ENCODE results near the gene ACTN1.

Gene ACTN1

DNA sequence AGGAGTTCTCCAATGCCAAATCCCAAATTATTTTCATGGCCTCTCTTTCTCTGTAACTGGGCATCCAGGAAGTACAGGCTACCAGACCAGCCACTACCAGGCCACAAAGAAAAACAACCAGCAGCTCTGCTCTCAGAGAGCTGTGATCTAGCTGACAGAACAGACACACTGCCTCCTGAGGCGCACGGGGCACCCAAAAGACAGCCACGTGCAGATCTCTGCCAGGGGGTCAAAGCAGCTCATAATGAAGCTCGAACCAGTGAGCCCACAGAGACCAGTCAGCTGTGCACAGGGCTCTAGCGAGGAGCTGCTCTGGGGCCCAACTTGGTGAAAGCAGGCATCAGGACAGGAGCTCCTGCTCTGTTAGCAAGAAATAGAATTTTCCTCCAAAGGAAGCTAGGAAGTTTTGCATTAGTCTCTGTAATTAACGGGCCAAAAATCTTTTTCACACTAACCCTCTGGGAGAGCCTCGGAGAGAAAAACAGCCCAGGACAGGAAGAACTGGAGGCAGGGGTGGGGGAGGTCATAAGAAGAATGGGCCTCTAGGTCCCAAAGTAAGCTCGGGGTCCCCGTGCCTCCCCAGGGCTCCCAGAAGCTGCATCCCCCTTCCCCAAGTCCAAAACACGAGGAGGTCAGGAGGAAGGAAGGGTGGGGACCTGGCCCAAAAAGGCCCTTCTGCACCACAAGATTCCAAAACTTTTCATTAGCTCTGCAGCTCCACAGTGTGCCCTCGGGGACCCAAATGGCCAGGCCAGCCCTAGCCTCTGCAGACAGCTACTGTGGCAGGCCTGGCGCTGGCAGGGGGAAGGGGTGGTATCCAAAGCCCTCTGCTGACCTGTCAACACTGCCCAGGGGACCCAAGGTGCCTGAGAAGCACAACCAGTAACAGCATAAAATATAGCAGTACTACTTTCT, 30.2 kb downstream of the ACTN1 start:
- no peak for DNase-seq

DNA sequence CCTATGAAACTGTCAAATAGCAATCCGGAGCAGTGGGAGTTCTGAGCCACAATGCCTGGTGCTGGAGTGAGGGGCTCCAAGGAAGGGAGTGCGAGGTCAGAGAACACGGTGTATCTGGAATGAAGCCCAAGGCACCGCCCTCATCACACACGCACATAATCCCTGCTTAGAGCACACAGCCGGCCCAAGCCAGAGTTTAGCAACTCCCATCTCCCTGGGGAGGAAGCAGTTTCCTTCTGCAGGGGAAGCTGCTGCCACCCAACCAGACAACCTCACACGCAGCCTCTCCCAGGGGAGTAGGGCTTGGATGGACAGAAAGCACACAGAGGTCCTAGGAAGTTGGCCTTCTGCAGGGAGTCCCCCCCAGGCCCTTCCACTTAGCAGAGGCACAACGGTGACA, 31.3 kb downstream of the ACTN1 start:
- peak; percentile 86 for DNase-seq

DNA sequence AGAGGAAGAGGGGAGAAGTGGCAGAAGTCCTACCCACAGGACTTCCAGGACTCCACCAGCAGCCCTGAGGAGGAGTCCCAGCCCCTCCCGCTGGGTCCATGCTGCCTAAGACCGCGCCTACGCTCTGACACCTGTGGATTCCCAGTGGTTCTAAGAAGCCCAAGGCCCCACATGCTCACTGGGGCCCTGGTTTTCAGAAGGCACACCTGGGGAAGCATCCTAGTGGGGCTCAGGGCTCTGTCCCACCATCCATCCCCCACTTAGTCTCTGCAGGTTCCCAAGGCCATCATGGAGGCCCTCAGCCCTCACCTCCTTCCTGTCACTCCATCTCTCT, 32.6 kb downstream of the ACTN1 start:
- no peak for DNase-seq

DNA sequence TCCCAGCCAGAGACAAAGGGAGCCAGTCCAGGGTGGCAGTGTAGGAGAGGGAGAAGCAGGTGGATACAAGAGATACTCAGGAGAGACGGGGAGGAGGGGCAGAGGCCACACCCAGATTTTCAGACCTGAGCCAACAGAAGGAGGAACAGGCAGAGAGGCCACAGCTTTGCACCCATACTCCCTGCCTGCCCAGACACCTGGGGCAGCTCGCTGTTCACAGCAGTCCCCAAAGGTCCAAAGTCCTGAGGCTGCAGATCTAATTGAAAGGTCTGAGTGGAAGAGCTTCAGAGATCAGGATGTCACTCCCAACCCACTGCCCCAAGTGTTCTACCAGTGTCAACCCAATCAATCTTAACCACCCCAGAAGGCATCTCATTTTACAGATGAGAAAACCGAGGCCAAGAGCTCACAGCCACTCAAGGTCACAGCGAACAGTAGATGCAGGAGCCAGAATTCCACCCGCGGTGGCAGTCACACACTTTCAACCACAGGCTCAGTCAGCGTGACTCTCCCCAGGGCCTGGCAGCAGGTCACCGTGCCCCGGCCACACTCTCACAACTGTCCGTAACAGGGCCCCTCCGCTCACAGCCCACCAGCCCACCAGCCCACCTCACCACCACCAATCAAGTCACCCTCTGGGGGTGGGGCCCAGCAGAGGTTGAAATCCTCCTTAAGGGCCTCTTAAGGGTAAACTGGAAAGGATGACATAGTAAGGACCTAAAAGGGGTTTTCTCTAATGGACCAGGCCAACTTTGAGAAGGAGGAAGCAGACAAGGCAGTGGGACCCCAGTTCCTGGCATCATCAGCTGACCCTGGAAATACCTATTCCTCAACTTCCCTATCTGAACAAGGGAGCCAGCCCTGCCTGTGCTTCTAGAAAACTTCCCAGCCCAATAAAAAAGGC, 33.3 kb downstream of the ACTN1 start:
- DNase-seq, result peak; percentile 9

DNA sequence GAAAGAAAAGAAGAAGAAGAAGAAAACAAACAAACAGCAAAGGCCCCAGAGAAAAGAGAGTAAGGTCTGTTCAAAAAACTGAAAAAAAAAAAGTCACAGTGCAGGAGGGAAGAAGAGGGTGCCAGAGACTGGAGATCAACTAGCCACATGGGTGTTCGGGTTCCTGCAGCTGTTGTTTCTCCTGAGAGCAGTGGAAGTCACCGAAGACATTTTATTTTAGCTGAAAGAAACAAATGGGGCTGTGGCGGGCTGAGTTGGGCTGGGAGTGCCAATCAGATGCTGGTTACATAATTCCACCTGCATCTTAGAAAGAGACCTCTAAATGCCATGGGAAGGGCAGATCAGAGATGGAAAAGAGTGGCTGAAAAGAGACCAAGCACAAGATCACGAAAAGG, 33.9 kb downstream of the ACTN1 start:
- DNase-seq, result no peak

DNA sequence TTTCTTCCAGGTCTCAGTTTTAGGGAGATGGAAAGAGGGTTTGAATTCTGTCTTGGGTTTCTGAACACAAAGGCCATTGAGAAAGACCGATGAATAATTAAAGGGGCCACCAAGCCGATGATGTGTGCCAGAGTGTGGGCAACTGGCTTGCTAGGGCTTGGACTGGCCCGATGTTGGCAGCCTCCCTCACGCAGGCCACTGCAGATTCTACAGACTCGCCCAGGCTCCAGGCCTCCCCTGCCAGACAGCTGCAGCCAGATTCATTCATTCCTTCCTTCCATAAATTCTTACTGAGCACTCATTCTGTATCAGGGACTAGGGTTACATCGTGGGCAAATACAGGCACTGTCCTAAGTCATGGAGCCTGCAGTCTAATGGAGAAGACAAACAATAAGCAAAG, 34.9 kb downstream of the ACTN1 start:
- no peak for DNase-seq

DNA sequence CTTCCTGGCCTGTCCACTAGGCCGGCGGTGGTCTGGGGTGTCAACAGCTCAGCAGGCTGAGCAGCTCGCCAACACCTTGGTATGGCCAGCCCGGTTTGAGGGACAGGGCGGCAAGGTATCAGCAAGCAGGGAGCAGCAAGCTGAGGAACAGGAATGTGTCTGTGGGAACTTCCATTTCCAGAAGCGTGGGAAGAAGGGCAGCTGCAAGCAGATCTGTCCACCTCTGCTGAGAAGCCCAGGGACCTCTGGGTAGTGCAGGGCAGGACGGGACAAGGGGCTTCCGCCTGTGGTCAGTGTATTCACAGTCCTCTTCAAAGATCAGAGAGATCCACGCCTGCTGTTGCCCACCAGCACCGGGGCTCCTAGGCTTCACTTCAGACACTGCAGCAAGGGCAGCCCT, 36.0 kb downstream of the ACTN1 start:
- no peak for DNase-seq

DNA sequence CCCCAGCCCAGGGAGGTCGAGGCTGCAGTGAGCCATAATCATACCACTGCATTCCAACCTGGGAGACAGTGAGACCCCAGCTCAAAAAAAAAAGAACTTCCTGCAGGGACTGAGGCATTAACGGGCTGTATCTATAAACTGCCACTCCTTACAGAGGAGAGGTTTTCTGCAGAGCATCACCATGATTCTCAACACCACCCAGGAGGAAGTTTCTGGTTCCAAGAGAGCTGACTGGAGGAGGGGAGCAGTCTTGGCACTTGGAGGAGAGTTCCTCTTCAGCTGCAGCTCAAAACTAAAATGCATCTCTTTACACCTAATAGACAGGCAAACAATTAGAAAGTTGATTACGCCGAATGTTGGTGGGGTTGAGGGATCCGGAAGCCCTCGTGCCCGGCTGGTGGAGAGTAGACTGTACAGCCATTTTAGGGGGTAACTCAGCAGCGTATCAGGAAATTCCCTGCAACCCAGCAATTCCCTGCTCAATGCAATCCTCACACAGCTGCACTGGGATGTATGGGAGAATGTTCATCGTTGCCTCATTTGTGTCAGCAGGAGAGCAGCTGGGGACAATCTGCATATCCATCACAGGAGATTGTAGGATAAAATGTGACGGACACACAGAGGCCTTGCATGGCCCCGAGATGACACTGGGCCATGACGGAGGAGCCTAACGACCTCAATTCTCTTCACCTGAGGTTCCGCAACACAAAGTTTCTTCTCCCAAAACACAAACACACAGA, 36.6 kb downstream of the ACTN1 start:
- no peak for DNase-seq

DNA sequence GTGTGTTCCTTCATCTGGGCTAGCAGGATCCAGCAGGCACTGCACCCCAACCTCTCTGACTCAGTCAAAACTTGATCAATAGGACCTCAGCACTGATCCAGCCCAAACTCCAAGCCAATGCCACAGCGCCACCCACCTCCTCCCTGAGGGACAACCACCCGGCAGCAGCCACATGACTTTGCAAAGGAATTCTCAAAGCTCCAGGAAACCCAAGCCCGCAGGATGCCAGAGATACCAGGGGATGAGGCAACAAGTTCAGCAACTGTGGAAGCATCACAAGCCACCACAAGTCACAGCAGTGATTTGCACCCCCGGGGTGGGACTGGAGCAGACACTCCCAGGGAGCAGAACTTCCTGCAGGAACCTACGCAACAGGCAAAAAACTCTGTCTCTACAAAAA, 37.3 kb downstream of the ACTN1 start:
- no peak for DNase-seq

DNA sequence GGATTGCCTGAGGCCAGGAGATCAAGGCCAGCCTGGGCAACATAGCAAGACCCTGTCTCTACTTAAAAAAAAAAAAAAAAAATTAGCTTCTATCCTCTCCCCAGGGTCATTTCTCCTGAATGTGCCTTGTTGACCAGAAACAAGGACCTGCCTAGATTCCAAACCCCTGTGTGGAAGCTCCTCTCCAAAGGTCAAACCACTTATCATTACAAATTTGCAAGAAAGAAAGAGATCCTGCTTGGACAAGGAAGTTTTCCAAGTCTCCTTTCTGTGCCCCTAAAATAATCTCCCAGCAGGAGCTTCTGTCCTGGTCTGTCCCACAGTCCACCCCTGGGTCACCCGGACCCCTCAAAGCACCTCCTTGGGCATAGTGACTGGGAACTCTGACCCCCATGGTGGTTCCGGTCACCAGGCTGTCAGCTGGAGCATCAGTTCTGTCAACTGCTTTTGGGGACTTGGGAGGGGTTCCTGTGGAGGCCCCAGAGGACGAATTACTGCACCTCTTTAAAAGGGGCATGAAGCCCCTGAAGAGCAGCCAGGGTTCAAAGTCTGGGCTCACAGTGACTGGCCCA, 38.4 kb downstream of the ACTN1 start:
- no peak for DNase-seq

DNA sequence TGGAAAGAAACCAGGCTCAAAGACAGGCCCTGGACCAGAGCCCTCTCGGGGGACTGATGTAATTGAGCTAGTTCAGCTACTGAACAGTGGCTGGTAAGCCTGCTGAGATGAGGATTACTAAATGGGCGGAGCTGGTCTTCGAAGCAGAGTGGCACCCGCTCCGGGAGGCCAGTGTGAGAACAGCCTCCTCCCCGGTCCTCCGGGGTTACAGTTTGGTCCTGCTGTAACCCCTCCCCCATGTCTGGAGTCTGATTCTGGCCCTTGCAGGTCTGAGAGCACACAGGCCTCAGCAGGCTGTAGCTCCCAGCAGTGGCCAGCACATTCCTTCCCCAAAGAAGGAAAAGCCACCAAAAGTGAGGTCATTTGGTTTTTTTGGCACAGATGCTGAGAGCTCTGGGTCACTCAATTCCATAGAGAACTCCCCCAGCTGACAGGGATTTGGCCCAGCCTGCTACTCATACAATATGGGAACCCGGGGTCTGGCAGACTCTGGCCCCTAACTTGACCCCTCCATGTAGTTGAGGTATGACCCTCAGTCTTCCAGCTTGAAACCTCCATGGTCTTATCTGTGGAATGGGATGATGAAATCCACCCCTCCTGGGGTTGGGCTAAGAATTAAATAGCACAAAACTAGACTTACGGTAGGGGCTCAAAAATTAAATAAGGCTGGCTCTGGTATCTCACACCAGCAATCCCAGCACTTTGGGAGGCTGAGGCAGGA, 39.0 kb downstream of the ACTN1 start:
- DNase-seq, result no peak

DNA sequence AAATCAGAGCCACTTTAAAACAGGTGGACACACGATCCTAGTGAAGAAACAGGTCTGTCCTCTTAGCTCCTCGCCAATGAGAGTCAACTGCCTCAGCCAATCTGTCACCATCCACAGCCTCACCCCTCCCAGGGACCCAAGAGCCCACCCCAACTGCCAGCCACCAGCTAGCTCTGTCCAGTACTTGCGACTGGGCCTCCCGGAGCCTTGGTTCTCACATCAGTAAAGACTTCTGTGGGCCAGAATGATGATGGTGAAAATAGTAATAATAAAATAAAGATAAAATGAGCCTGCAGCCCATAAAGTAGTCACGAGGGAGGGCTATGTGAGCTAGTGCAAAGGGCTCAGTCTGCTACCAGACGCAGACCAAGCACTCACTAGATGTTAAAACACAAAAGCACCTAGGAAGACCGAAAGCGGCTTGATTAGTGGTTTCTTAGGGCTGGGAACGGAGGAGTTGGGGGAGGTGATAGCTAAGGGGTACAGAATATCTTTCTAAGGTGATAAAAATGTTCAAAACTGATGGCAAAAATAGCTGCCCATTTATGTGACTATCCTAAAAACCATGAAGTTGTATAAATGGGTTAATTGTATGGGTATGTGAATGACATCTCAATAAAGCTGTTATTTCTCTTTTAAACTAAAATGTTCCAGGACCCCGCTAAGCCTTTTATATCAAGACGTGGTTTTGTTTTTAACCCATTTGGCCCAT, 39.8 kb downstream of the ACTN1 start:
- DNase-seq, result no peak

DNA sequence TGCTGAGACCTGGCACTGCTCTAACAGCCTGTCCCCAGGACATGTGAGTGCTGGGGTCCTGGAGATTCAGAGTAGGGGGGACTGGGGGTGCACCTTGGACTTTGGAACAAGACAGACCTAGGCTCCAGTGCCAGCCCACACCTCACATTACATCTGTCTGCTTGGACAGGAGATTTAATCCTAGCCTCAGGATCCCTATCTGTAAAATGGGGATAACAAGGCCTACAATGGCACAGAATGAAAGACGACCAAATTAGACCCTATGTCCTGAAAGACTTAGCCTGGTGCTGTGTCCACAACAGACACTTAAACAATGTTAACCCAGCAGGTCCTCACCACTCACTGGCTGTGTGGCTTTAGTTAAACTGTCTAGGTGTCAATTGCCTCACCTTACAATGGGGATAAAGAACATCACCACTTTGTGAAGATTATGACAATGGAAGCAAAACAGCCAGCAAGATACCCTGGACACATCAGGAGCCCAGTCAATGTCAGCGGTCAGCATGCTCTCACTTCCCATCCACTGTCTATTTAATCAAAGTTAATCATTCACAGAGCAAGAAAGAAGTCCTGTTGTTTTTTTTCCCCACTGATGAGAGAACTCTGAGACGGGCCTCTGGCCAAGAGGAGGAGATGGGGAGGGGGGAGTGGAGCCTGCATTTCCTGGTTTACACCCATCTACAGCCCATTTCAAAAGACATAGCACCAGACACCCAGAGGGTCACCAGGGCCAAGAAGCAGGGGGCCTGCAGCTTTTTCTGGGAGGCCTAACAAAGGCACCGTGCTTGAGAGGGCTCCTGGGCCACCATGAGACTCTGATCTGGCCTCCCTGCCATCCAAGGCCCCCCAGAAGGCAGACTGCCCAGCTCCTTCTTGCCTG, 40.6 kb downstream of the ACTN1 start:
- DNase-seq, result no peak

DNA sequence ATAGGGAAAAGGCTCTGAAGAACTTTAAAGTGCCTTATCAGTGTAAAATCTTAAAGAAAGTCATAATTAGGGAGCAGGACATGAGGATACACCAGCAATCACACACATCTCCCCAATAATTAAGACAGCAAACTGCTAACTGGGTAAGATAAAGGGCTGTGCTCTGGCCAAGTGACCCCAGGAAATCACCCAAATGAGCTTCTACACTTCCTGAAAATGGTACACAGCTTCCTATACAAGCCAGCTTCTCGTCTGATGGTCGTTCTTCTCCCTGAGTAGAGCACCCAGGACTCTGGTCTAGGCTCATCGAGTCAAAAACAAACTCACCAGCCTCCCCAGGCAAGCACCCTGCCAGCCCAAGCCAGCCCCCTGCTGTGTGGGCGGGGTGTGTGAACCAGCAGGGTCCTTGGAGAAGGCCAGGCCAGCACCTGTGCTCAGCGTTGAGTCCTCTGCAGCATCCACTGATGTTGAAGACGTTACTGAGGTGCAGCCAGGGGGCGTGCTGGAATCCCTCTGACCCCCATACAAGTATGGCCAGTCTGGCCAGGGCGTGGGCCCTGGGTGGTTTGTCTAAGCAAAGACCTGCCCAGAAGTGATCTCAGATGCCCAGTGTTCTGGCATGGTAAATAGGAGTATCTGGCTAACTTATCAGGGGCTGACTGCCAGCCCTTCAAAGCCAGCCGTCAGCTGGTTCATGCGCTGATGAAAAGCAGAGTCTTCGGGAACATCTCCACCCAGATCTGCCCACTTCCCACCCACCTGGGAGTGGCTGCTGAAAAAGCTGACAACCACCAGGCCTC, 41.4 kb downstream of the ACTN1 start:
- DNase-seq, result no peak

DNA sequence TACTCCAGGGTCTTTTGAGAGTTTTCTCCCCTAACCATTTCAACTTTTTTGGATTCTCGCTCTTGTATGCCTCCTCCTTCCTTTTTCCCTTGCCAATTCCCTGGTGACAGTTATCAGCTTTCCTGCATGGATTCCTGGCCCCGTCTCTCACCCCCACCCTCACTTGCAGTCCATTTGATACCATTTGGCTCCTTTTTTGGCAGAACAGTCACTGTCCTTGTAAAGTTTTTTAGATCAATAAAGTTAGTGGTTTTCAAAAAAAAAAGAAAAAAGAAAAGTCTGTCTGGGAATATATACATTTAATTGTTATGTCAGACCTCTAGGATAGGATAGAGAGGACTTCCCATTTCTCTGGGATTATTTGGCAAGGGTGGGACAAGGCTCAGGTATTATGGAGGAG, 42.1 kb downstream of the ACTN1 start:
- no peak for DNase-seq

DNA sequence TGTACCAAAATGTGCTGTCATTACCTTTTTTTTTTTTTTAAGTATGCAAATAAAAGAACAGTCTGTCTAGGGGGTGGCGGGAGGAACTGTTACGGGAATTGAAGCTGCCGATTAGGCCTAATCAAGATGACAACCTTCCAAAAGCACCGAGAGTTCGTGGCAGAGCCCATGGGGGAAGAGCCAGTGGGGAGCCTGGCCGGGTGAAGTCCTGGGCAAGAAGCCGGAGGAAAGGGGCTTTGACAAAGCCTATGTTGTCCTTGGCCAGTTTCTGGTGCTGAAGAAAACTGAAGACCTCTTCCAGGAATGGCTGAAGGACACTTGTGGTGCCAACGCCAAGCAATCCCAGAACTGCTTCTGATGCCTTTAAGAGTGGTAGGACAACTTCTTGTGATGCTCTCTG, 42.6 kb downstream of the ACTN1 start:
- DNase-seq, result no peak

DNA sequence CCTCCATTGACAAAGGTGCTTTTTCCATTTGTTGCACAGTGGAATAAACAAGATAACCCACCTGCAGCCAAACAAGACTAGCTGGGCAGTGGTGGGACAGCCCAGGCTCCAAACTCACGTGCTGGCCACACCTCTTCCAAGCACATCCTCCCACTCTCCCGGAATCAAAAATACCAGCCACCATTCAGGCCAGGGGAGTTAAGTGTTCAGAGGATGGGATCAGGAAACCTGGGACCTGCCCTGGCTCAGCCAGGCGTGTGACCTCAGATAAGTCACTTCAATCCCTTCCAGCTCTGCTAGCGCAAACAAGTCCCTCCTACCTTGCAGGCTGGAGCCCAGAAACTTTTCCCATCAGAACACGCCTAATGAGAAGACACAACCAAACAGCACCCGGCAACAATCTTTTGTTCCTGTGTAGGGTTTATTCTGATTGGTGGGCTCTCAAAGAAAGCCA, 43.3 kb downstream of the ACTN1 start:
- no peak for DNase-seq

DNA sequence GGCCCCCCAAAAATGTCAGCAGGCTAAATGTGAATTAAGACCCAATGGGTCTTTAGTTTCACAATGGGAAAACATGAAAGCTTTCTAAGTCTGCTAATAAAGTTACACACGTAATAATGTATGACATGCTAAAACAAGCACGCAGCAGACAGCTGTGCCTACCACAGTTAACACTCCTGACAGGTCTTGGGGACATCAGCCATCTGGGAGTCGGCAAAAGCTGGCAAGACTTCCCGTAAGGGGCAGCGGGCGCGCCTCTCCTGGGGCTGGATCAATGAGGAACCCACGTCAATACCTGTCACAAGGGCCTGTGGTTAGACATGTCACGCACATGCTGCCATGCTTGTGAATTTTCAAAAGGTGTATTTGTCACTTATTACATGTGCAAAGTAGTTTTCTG, 45.0 kb downstream of the ACTN1 start:
- no peak for DNase-seq

DNA sequence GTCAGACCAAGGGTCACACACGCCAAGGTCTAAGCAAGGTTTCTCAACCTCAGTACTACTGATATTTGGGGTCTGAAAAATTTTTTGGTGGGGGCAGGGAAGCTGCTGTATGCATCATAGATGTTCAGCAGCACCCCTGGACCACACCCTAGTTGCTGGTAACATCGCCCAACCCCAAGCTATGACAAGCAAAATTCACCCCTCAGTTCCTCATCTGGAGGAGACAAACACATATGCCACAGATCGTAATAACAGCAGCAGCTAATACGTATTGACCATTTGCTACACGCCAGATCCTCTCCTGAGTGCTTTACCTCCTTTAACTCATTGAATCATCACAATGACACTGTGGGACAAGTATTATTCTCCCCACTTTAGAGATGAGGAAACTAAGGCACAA, 46.4 kb downstream of the ACTN1 start:
- no peak for DNase-seq

DNA sequence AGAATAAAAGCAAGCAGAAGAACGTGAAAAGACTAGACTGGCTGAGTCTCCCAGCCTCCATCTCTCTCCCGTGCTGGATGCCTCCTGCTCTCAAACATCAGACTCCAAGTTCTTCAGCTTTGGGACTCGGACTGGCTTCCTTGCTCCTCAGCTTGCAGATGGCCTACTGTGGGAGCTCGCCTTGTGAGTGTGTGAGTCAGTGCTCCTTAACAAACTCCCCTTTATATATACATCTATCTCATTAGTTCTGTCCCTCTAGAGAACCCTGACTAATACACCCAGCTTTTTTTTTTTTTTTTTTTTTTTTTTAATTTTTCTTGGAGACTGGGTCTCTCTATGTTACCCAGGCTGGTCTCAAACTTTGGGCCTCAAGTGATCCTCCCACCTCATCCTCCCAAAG, 46.9 kb downstream of the ACTN1 start:
- no peak for DNase-seq

Measured in NCI-H524 treated with DMSO at 0.1 percent for 48 hours (cell line).